Putamen (tissue), 1 donor: ENCODE data around the gene KDELR3.

Source experiments
- DNase-seq: peaks from one replicate; pipeline ENCODE4 v3.0.0-alpha.2; 2016; ENCODE audit warnings: low spot score

Gene KDELR3

DNA sequence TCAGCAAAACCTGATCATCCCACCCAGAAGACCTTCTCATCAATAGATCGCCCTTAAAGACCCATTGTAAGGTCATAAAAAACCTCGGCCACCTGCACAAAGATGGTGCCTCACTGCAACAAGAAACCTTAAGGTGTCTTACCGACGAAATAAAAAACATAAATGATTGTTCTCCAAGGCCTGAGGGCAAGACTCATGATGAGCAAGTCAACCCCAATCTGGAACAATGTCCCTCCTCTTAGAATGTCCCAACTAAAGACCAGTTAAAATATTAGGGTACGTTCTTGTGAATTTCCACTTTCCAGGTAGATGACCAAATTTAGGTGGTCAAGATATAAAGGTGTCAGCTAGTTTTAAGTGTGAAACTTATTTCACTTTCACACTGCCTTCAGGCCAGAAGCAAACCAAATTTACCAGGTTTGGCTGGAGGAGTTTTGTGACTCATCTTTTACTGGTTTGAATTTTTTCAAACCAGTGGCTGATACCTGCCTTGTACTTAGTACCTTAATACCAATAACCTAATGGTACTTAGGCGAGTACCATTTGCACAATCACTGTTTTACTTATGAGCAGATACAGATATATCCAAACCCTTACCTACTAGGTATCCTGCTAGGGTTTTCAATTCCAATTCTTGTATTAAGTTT lies 14.9 kb downstream of the KDELR3 start:
- DNase-seq, result no peak

DNA sequence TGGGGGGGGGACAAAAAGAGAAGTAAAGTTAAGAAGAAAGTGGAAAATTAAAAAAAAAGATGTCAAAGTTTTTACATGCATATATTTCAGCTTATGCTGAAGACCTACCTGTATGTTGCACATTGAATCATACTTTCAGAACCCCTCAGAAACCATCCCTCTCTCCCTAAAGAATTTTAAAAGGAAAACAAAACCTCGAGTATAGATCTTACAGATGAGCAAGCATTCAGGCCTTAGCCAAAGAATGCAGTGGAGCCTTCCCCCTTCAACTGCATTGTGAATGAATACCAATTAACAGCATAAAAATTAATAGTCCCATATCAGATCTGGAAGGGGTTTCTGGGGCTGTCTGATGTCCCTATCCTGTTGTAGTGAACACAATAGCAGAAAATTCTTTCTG lies 16.3 kb downstream of the KDELR3 start:
- DNase-seq, result no peak

DNA sequence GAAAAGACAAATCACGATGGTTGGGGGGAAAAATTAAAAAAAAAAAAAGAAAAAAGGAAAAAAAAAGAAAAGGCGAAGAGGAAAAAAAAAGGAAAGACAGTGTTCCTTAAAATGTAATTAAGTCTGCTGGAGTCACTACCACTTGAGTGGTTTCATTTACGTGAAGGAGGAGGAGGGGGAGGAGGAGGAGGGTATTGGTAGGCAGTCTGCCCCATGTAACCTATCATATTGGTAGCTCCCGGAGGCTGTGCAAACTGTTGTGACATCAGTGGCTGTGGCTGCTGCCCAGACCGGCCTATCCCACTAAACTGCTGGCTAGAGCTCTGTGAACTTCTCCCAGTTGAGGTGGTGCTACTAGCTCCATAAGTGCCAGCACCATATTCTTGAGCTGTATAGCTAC lies 17.9 kb downstream of the KDELR3 start:
- no peak for DNase-seq

DNA sequence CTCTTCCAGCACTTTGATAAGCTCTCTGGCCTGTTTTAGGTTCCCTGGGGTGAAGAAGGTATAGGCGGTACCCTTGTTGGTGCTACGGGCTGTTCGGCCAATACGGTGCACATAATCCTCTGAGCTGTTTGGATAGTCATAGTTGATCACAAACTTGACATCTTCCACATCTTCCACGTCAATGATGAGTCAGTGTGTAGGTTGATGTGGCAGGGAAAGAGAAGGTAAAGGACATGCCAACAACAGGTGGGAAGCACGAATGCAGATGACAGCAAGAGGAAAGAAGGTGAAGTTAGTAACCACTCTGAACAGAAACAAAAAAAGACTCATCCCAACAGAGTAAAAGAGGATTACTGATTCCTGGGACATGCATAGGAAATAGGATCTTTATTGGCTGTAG lies 20.1 kb downstream of the KDELR3 start:
- DNase-seq, result peak; percentile 39

DNA sequence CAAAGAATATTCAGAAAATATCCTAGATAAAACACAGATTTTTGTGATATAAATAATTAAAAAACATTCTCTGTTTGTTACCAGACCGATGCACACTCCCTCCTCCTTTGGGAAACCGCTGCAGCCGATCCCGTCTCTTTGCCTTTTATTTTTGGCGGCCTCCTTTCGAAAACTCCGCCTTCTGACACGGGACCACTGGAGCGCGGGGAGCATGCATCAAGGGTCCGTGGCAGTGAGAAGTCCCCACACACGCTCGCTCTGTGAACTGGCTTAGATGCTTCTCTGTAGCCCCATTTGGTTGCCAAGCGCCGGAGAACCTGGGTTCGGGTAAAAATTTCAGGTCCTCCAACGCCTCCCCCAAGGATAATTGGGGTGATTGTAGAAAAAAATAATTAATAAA lies 21.2 kb downstream of the KDELR3 start:
- no peak for DNase-seq

DNA sequence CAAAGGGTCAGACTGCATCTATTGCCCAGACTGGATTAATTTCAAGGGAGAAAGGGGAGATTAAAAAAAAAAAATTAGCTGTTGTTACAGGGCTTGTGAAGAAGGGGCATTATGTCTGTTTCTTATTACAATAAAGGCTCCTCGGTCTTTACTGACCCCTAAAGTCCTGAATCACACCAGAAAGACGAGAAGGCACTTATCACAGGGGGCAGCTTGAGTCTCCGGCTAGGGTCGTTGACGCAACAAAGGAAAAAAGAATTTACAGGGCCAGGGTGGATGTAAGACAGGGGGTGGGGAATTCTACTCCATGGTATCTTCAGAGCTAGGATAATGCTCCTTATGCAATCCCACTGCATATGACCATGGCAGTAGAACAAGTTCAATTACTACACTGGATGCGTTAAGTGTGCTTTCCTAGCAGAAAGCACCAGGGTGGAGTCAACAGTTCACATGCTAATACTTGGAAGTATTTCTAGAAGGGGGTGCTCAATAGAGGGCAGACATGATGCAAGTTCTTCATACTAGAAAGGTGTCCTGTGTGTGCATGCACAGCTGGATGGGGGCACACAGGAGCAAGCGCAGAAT lies 21.8 kb downstream of the KDELR3 start:
- no peak for DNase-seq

DNA sequence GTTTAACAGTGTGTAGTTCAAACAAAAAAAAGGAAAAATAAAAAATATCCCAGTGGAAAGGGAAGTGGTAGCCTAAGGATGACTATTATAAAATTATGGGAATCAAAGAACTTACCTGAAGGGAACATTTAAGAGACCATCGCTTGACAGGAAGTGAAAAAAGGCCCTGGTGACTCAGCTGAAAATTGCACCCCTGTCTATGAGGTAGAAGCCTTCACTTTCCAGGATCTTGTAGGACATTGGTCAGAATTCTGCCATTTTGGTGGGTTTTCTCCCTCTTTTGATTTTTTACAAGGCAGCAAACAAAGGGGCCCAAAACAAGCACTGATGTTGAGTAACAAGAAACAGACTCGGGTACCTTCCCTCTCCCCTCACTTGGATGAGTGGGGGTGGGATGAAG lies 22.6 kb downstream of the KDELR3 start:
- no peak for DNase-seq

DNA sequence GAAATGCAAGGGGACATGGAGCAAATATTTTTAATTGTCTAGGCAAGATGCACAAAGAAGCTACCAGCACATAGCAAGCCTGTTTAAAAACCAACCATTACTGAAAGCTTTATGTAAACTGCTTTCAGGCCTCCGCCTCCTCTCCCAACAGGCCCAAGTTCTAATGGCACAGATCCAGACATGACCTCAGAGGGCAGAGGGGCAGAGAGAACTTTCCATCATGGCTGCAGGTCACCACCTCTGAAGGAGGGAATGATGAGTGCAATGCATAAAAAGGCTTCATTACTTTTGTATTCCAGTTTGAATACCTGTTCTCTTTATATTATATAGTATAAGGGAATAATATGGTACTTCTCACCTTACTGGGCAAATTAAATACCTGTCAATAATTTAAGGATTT lies 23.0 kb downstream of the KDELR3 start:
- peak; percentile 58 for DNase-seq

DNA sequence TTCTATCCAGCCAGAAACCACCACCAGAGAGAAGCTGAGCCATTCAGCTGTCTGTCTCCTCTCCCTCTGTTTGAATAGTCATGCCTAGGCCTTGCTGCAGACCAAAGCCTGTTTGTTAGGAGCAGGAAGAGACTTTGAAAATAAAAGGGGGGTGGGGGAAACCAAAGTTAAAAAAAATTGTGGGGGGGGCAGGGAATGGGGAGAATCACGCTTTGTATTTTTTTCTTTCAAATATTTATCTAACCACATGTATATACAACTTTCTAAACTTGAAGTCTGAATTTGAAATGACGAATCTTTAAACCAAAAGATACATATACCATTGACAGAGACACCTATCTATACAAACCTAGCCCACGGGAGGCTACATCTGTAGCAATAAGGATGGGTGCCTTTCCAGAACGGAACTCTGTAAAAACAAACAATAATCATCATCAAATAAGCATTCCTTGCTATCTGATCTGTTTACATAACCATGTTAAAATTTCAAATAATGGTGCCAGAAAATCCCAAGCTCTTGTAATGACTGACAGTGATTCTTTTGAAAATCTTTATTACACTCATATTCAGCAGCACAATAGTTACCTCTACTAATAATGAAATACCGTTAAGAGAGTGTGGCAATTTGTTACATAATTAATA lies 23.9 kb downstream of the KDELR3 start:
- DNase-seq, result no peak

DNA sequence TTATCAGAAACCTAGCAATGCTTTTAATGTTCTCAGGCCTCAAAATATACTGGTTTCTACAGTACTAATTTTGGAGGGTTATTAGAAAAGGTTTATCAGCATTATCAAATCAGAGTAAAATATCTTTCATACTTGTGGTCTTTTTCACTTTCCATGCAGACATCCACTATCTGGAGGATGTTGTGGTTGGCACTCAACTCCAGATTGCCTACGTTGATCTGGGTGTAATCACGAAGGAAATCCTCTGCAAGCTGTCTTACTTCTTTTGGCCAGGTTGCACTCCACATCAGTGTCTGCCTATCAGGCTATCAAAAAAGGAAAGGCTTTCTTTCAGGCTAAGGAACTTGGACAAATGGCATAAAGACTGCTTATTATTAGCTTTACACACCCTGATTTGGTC lies 26.6 kb downstream of the KDELR3 start:
- DNase-seq, result no peak

DNA sequence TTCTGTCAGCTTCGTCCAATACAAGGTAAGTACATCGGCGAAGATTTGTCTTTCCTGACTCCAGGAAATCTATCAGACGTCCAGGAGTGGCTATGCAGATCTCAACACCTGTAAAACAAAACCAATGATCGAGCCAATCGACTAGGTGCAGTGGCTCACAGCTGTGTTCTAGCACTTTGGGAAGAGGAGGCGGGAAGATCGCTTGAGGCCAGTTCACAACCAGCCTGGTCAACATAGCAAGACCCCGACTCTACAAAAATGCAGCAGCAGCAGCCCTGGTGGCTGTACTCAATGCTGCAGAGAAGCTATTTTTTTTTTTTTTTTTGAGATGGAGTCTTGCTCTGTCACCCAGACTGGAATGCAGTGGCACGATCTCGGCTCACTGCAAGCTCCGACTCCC lies 27.0 kb downstream of the KDELR3 start:
- DNase-seq, result no peak

DNA sequence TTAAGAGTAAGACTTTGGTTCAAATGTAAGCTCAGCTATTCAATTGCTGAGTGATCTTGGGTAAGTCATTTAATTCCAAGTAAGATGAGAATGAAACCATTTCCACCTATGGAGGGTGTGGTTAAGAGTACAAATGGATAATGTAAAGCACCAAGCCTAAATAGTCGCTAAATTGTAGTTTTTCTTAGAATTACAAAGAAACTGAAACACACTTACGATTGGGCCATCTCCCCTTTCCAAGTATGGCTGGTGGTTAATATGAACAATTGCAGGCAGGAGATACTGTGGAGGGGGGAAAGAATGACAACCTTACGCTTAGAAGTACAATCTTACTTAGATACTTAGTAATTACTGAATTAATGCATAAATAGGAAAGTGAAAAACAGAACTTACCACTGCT lies 30.0 kb downstream of the KDELR3 start:
- no peak for DNase-seq

DNA sequence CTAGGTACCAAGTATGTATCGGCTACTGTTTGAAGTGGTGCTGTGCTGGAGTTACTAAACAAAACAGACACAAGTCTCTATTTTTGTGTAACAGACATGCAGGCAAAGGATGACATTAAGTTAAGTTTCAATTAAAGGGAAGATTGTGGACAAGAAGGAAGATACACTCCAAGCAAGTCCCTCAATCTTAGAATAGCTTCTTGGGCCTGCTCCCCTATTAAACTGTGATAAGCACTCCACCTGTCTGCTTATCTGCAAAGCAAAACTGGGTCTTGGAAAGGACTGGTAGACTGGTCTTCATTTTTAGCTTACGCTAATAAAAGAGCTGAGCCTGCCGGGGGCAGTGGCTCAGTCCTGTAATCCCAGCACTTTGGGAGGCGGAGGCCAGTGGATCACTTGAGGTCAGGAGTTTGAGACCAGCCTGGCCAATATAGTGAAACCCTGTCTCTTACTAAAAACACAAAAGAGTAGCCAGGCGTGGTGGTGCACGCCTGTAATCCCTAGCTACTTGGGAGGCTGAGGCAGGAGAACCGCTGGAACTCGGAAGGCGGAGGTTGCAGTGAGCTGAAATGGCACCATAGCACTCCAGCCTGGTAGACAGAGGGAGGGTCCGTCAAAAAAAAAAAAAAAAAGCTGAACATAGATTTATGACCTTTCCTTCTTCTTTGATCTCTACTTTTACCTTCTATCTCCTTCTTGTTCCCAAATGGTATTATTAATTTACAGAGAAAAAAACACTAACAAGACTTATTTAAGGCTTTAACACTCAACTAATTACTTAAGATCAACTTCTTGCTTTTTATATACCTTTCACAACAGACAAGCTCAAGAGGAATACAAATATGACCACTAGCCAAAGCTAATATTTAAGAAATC lies 34.1 kb downstream of the KDELR3 start:
- no peak for DNase-seq

DNA sequence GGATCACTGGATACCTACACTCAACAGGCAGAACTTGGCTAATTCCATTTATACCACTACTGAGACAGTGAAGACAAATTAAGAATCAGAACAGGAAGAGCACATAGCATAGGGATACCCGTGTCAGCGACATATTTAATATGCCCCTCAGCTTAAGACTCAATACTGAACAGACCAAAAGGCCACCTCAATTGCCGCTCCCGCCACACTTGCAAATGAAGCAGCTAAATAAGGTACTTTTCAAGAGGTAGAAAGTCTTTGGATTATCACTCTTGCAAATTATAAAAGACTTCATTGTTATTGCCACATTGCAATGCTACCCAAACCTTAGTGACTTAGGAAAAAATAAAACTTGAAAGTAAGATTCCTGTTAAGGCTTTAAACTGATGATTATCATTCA lies 35.1 kb downstream of the KDELR3 start:
- DNase-seq, result no peak

DNA sequence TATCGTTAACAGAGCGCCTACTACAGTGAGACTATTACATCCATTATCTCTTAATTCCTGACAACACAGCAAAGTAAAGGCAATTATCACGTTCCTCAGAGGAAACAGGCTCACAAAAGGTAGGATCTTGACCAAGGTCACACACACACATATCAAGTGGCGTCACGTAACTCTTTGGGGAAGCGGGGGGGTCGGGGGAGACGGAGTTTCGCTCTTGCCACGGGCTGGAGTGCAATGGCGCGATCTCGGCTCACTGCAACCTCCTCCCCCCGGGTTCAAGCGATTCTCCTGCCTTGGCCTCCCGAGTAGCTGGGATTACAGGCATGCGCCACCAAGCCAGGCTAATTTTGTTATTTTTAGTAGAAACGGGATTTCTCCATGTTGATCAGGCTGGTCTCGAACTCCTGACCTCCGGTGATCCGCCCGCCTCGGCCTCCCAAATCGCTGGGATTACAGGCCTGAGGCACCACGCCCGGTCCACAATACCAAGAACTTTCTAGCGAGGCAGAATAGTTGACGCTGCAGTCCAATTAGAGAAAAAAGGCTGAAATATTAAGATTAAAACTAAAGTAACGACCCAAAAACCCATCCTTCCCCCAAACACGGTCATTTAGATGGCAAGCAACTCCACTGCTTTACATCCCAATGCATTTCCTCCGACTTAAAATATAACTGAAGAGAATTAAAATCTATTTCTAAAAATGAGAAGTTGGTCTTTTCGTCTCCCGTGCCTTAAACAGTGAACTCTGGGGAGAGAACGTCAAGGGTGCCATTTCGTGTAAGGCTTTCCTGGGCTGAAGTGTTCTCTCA lies 37.0 kb downstream of the KDELR3 start:
- no peak for DNase-seq

DNA sequence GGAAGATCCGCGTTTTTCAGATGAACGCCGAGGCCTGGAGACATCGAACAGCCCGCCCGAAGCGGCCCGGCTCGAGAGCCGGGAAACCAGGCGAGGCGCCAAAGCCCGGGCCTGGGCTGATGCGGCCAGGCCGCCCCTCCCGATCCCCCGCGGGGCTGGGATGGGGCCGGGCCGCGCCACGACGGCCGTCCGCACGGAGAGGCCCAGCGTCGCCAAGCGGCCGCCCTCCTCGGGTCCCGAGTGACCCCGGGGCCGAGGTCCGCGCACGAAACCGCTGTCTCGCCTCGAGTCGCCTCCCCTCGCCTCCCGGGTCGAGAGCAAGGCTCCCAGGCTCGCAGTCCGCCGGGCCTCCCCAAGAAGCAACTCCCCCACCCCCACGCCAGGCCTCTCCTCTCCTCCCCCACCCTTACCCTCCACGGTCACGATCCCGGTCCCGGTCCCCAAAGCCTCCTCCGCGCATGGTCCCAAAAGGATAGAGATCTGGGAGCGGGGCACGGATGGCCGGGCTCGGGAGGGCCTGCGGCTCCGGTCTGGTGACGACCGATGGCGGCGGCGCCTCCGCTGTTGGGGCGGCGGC lies 37.7 kb downstream of the KDELR3 start:
- DNase-seq, result peak; percentile 85

DNA sequence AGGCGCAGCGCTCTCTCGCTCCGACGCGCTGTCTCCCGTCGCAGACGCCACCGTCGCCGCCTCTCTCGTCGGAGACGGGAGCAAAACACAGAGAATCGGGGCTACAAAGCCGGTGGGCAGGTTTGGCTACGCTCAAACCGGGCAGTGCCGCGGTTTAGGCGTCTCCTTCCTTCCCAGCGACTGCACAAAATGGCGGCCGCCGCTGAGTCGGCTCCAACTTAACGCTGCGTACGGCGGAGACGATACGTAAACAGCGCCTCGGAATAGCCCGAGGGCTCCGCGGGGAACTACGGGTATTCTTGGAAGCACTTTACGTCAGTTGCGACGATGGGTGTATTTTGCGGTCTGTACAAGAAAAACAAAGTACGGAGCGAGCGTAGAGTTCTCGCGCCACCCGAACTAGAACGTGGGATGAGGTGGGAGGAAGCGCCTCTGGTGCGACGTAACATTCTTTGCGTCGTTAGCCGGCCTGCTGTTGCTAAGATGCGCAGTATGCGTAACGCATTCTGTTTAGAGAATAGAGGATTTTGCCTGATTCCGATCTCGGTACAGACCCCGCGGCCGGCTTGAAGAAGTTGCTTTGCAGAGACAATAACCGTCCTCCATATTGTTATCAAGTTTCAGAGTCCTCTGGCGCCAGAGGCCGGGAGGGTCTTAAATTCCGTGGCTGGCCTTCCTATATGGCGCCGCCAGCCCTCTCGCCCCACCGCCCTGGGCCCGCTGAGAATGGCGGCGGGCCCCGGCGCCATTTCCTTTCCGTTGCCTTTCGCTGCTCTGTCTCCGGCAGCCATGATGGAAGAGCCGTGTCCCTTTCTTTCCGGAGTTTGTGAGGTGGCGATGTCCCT lies 38.4 kb downstream of the KDELR3 start, which contains the start of gene DDX17:
Gene DDX17, minus strand, starts transcription at position 194 of the 845 bp plus-strand sequence.
- peak; percentile 99 for DNase-seq

DNA sequence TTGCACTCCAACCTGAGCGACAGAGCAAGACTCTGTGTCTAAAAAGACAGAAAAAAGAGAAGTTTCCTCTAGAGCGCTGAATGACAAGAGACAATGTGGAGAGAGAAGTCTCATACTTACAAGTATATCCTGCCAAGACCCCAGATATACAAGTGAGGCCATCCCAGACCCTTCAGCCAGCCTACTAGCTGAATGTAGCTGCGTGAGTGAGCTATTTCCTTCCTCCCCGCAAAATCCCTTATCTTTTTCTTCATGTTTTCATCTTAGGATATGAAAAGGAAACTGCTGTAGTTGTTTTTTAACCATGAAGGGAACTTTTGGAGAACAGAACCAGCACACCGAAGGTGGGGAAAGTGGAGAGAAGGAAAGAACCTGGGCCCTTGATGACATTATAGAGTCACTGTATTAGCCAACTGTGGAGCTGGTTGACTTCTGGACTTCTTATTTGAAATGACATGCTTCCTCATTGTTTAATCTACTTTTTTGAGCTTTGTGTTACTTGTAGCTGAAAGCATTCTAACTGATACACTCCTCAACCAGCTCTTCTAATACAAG lies 42.6 kb downstream of the KDELR3 start:
- DNase-seq, result no peak

DNA sequence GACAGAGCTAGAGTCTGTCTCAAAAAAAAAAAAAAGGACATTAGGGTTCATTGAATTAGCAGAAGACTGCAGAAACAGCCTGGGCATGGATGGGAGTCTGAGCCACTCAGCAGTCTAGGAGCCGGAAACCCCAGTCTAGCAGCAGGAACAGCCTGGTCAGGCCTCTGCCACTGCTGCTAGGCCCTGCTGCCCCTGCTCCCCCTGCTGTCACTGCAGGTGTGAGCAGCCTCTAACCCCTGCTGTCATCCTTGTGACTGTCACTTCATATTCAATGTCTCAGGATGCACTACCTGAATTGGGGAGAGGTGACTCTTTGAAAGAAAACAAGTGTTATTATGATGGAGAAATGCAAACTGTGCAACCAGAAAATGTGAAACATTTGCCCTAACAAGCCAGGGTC lies 45.2 kb downstream of the KDELR3 start:
- DNase-seq, result no peak

DNA sequence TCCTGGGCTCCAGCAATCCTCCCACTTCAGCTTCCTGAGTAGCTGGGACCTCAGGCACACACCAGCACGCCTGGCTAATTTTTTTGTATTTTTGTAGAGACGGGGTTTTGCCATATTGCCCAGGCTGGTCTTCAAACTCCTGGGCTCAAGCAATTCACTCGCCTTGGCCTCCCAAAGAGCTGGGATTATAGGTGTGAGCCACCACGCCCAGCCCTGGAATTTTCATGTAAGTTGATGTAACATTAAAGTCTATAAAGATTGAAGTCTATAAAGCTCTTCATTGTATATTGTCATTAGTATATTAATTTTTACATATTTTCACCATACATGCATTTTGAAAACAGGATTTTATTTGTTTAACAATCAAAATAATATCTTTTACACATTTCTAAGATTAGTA lies 50.7 kb downstream of the KDELR3 start:
- DNase-seq, result no peak
